Fibroblast of pulmonary artery (primary cell): ENCODE results near the gene AIDA.

Experiments
- DNase-seq: peaks from one replicate; pipeline ENCODE4 v3.0.0-alpha.2; 2010; ENCODE audit warnings: low read depth
- H3K4me3 ChIP-seq: replicated peaks from 2 replicates; pipeline ENCODE4 v1.5.1; 2011; ENCODE audit warnings: low read depth, mild to moderate bottlenecking, control low read depth, low read length, moderate library complexity
- CTCF ChIP-seq: IDR thresholded peaks from 2 replicates; pipeline ENCODE4 v1.5.1; 2011; ENCODE audit warnings: mild to moderate bottlenecking, control low read depth, low read length, inconsistent platforms; ENCODE audit errors: missing control alignments

The AIDA gene

GRCh38 chr1:222712253-222713090, at the start of gene AIDA, which contains the start of gene BROX:
AIDA (minus strand) TSS chr1:222712491; CDS start chr1:222712317, 174 bp downstream.
BROX (plus strand) TSS chr1:222712564; CDS start chr1:222715700, 3,136 bp downstream.
- peak; percentile 84 for DNase-seq
- no peak for TF ChIP-seq CTCF
- H3K4me3 ChIP-seq, result peak within 1 kb of the TSS; percentile 74

DNA sequence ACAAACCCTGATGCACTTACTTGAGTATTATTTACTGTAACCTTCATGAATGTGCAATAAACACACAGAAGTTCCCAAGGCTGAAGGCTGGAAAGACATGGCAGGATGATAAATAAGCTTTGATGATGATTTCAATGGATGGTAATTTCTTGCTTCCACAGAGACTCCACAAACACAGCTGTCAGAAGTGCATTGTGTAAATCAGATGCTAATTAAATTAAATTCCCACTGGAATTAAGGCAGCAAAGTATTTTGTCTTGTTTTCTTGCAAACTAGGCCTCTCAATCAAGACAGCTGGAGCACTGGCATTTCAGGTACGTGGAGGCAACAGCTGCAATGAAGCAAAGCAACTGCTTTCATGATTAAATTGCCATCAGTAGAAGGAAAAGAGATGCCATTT, 48.8 kb upstream of the AIDA start:
- DNase-seq, result no peak
- no peak overlapping the region for H3K4me3 ChIP-seq
- no peak for TF ChIP-seq CTCF

- no peak for DNase-seq
- TF ChIP-seq CTCF, result no peak
- no peak overlapping the region for H3K4me3 ChIP-seq
Measured at GRCh38 chr1:222759451-222760035, 47.3 kb upstream of the AIDA start.

GRCh38 chr1:222757646-222758268, 45.5 kb upstream of the AIDA start:
- H3K4me3 ChIP-seq, result no peak overlapping the region
- peak; percentile 19 for DNase-seq
- no peak for TF ChIP-seq CTCF

DNA sequence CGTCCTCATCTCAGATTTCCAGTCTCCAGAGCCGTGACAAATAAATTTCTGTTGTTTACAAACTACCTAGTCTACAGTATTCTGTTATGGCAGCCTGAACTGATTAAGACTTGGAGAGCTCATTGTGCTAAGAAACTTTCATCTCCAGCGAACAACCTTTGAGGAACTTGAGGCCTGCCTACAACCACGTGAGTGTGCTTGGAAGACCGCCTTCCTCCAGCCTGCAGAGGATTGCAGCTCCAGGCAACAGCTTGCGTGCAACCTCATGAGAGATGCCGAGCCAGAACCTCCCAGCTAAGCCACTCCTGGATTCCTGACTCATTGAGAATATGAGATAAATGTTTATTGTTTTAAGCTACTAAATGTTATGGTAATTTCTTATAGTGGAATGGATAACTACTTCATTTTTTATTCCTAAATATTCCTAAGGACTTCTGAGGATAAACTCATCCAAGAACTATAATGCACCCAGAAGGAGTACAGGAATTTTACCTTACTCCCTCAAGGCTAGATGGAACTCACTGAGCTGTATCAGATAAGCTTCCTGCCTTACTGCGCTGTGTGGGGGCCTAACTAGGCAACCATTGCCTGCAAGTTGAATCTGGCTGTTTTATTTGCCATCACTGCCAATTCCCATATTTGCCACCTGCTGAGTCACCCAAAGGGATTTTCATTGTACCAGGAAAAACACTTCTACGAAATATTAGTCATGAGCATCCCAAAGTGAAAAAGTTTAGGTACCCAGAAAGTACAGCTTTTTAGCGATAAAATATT, 42.3 kb upstream of the AIDA start:
- peak; percentile 94 for DNase-seq
- H3K4me3 ChIP-seq, result no peak overlapping the region
- TF ChIP-seq CTCF, result no peak

- DNase-seq, result no peak
- no peak for TF ChIP-seq CTCF
- H3K4me3 ChIP-seq, result no peak overlapping the region
Measured at GRCh38 chr1:222751255-222751654, 39.0 kb upstream of the AIDA start.
